Measurements from ENCODE around the gene SLC6A19.

DNA sequence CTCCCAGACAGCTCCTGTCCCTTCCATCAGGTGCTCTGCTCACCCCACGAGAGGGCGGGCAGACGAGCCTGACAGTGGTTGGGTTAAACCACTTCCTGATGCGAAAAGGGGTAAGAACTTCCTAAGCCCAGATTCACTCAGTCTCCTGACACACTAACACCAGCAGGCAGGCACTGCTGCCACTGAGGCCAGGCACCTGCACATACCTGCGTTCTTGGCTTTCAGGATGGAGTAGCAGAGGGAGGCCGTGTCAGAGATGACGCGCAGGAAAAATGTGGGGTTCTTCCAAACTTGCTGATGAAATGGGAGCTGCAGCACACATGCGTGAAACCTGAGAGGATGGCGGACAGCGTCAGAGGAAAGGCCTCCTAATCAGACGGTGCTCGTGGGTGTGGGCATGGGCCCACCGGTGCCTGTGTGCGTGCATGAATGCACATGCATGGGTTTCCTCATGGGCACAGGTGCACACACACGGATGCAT, 53.7 kb downstream of the SLC6A19 start:
- TF ChIP-seq, protein P1, sequence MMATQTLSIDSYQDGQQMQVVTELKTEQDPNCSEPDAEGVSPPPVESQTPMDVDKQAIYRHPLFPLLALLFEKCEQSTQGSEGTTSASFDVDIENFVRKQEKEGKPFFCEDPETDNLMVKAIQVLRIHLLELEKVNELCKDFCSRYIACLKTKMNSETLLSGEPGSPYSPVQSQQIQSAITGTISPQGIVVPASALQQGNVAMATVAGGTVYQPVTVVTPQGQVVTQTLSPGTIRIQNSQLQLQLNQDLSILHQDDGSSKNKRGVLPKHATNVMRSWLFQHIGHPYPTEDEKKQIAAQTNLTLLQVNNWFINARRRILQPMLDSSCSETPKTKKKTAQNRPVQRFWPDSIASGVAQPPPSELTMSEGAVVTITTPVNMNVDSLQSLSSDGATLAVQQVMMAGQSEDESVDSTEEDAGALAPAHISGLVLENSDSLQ (IDR thresholded peaks at IDR 0.05): no peak
- no peak for TF ChIP-seq TCF12 (IDR thresholded peaks at IDR 0.05; ENCODE audit: low read depth, low read length)
- TF ChIP-seq, protein P2, sequence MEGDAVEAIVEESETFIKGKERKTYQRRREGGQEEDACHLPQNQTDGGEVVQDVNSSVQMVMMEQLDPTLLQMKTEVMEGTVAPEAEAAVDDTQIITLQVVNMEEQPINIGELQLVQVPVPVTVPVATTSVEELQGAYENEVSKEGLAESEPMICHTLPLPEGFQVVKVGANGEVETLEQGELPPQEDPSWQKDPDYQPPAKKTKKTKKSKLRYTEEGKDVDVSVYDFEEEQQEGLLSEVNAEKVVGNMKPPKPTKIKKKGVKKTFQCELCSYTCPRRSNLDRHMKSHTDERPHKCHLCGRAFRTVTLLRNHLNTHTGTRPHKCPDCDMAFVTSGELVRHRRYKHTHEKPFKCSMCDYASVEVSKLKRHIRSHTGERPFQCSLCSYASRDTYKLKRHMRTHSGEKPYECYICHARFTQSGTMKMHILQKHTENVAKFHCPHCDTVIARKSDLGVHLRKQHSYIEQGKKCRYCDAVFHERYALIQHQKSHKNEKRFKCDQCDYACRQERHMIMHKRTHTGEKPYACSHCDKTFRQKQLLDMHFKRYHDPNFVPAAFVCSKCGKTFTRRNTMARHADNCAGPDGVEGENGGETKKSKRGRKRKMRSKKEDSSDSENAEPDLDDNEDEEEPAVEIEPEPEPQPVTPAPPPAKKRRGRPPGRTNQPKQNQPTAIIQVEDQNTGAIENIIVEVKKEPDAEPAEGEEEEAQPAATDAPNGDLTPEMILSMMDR (IDR thresholded peaks at IDR 0.05 in 2 of 3, conservative IDR thresholded peaks at IDR 0.05 in 1 of 3; ENCODE audit: control insufficient read depth in 2 of 3, extremely low read depth in 1 of 3, insufficient read depth in 1 of 3, low read depth in 3 of 3, low read length in 3 of 3): no peak
- TF ChIP-seq HDGF (IDR thresholded peaks at IDR 0.05): no peak
- no peak for TF ChIP-seq ZBTB11 (CRISPR knock-in tag; IDR thresholded peaks at IDR 0.05)
- no peak for TF ChIP-seq GABPA (IDR thresholded peaks at IDR 0.05; ENCODE audit: low read depth)

All from GM12878 (cell line).